IMR-90 (cell line): ENCODE measurements around the gene CTNS.

Experiments
- CEBPB ChIP-seq: IDR thresholded peaks from 2 replicates; pipeline ENCODE4 v1.6.1; 2012; ENCODE audit warnings: low read depth, low read length, improper control_type of control experiment
- CHD1 ChIP-seq: IDR thresholded peaks from 2 replicates; pipeline ENCODE4 v1.6.1; 2012; ENCODE audit warnings: low read depth, low read length, improper control_type of control experiment
- ELK1 ChIP-seq: fragments of 150-350 bp; IDR thresholded peaks from 2 replicates; pipeline ENCODE4 v1.6.1; 2016; ENCODE audit warnings: low read depth, mild to moderate bottlenecking, low read length, moderate library complexity, borderline replicate concordance
- FOS ChIP-seq: fragments of 150-350 bp; IDR thresholded peaks from 2 replicates; pipeline ENCODE4 v1.6.1; 2016; ENCODE audit warnings: low read depth, low read length
- MAFK ChIP-seq: IDR thresholded peaks from 2 replicates; pipeline ENCODE4 v1.6.1; 2012; ENCODE audit warnings: low read depth, low read length, improper control_type of control experiment
- MAZ ChIP-seq: IDR thresholded peaks from 2 replicates; pipeline ENCODE4 v1.6.1; 2012; ENCODE audit warnings: low read depth, mild to moderate bottlenecking, low read length, improper control_type of control experiment, moderate library complexity, borderline replicate concordance
- MXI1 ChIP-seq: IDR thresholded peaks from 2 replicates; pipeline ENCODE4 v1.6.1; 2012; ENCODE audit warnings: low read depth, mild to moderate bottlenecking, low read length, moderate library complexity, borderline replicate concordance
- POLR2A ChIP-seq: IDR thresholded peaks from 2 replicates; pipeline ENCODE4 v1.6.1; 2012; ENCODE audit warnings: mild to moderate bottlenecking, low read depth, low read length
- RAD21 ChIP-seq: IDR thresholded peaks from 2 replicates; pipeline ENCODE4 v1.6.1; 2012; ENCODE audit warnings: low read length, improper control_type of control experiment
- RCOR1 ChIP-seq: IDR thresholded peaks from 2 replicates; pipeline ENCODE4 v1.6.1; 2012; ENCODE audit warnings: mild to moderate bottlenecking, low read length, improper control_type of control experiment; ENCODE audit not compliant: insufficient replicate concordance
- RFX5 ChIP-seq: IDR thresholded peaks from 2 replicates; pipeline ENCODE4 v1.8.0; 2012; ENCODE audit warnings: low read depth, mild to moderate bottlenecking, low read length, moderate library complexity
- USF2 ChIP-seq: fragments of 150-350 bp; IDR thresholded peaks from 2 replicates; pipeline ENCODE4 v1.6.1; 2017; ENCODE audit warnings: mild to moderate bottlenecking, antibody characterized with exemption, low read length, low read depth
- TF ChIP-seq, protein P1 (sequence below): conservative IDR thresholded peaks from 2 replicates; pipeline ENCODE4 v1.5.1; 2012; ENCODE audit warnings: mild to moderate bottlenecking, low read depth, low read length, improper control_type of control experiment

GRCh38 chr17:3697103-3697476, 60.5 kb downstream of the CTNS start:
- TF ChIP-seq, protein P1, sequence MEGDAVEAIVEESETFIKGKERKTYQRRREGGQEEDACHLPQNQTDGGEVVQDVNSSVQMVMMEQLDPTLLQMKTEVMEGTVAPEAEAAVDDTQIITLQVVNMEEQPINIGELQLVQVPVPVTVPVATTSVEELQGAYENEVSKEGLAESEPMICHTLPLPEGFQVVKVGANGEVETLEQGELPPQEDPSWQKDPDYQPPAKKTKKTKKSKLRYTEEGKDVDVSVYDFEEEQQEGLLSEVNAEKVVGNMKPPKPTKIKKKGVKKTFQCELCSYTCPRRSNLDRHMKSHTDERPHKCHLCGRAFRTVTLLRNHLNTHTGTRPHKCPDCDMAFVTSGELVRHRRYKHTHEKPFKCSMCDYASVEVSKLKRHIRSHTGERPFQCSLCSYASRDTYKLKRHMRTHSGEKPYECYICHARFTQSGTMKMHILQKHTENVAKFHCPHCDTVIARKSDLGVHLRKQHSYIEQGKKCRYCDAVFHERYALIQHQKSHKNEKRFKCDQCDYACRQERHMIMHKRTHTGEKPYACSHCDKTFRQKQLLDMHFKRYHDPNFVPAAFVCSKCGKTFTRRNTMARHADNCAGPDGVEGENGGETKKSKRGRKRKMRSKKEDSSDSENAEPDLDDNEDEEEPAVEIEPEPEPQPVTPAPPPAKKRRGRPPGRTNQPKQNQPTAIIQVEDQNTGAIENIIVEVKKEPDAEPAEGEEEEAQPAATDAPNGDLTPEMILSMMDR: no peak
- TF ChIP-seq MXI1 (no peak), CHD1 (no peak), USF2 (no peak), MAZ (no peak), MAFK (no peak), POLR2A (no peak), RAD21 (no peak), RFX5 (no peak), CEBPB (no peak), ELK1 (no peak), FOS (no peak), RCOR1 (no peak)
